Activated CD4-positive, alpha-beta T cell treated with anti-CD3 and anti-CD28 coated beads, Interleukin-2, Interleukin-6, amounts not matched to agents 100 ng/mL and 50 ng/mL, durations not matched to agents 16 hours and 8 hours (primary cell): ENCODE data around the gene STUB1.

ENCODE experiments used
- DNase-seq: peaks from one replicate; pipeline ENCODE4 v3.0.0-alpha.2; 2020

Gene STUB1

GRCh38 chr16:698911-699671 lies 18.9 kb downstream of the STUB1 start:
- DNase-seq = no peak

GRCh38 chr16:700684-701584 lies 20.7 kb downstream of the STUB1 start:
- no peak for DNase-seq

GRCh38 chr16:702341-702740 lies 22.1 kb downstream of the STUB1 start:
- no peak for DNase-seq

GRCh38 chr16:703406-703805 lies 23.2 kb downstream of the STUB1 start:
- DNase-seq = no peak

GRCh38 chr16:704047-704446 lies 23.8 kb downstream of the STUB1 start:
- no peak for DNase-seq

GRCh38 chr16:704552-705380 lies 24.6 kb downstream of the STUB1 start:
- DNase-seq = no peak

- no peak for DNase-seq
Observed at GRCh38 chr16:705431-706188, 25.4 kb downstream of the STUB1 start, which contains the start of gene FBXL16. Gene FBXL16, minus strand, starts transcription at chr16:705801. Its CDS starts 8,396 bp downstream, at chr16:697405.

GRCh38 chr16:706189-707061 lies 26.2 kb downstream of the STUB1 start:
- DNase-seq = no peak

- no peak for DNase-seq
Observed at GRCh38 chr16:707062-707538, 26.9 kb downstream of the STUB1 start.

GRCh38 chr16:708019-708418 lies 27.8 kb downstream of the STUB1 start:
- no peak for DNase-seq

- no peak for DNase-seq
Observed at GRCh38 chr16:708959-709358, 28.7 kb downstream of the STUB1 start.

GRCh38 chr16:709566-710499 lies 29.6 kb downstream of the STUB1 start:
- DNase-seq = peak; percentile 40

- DNase-seq = no peak
Observed at GRCh38 chr16:710500-711075, 30.4 kb downstream of the STUB1 start.

- DNase-seq = no peak
Observed at GRCh38 chr16:711084-711483, 30.9 kb downstream of the STUB1 start.

GRCh38 chr16:711548-712320 lies 31.5 kb downstream of the STUB1 start:
- DNase-seq = peak; percentile 85

GRCh38 chr16:712740-713250 lies 32.6 kb downstream of the STUB1 start:
- DNase-seq = peak; percentile 70

GRCh38 chr16:714079-714478 lies 33.9 kb downstream of the STUB1 start:
- no peak for DNase-seq
